OCI-M1 (cell line): ENCODE results near the gene CBR1.

ENCODE experiments used
- DNase-seq: peaks from one replicate; lab custom pipeline; 2025; lab: John Stamatoyannopoulos, UW

The CBR1 gene

DNA sequence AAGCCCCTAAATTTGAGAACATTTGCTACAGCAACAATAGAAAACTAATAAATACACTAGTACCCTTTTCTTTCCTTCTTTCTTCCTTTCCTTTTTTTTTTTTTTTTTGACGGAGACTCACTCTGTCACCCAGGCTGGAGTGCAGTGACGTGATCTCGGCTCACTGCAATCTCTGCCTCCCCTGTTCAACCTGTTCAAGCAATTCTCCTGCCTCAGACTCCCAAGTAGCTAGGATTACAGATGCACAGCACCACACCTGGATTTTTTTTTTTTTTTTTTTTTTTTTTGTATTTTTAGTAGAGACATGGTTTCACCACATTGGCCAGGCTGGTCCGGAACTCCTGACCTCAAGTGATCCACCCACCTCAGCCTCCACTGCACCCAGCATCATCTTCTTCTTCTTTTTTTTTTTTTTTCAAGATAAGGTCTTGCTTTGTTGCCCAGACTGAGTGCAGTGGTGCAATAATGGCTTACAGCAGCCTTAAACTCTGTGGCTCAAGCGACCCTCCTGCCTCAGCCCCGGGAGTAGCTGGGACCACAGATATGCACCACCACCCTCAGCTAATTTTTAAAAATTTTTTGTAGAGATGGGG is 45.4 kb downstream of the CBR1 start:
- DNase-seq: peak; percentile 40

DNA sequence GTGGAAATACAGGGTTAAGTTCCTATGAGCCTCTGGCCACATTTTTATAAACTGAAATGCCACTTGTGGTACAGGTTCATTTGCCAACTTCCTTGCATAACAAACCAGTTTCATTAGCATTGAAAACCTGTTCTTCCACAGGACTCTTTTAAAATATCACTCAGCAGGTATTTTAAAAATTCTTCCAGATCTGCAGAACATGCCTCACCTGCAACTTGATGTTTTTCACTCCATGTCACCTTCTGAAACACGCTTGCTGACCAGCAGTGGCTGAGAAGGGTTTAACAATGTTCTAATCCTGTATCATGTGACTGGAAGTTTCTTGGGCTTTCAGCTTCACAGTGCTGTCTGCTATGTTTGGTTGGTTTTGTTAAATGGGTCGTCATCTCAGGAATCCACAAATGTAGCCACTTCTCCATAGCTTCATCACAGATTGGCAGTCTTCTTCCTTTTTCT is 47.5 kb downstream of the CBR1 start:
- no peak for DNase-seq

GRCh38 chr21:36120304-36120888 is 50.6 kb downstream of the CBR1 start:
- peak; percentile 46 for DNase-seq
